Natural killer cell (primary cell): ENCODE results near the gene PEAK3. TPM values are rescaled to one million over a fixed set of nuclear protein-coding genes. Genes with fewer than 3 reads are reported as not detected.

Source experiments
- ATAC-seq, 3 donors: fragments of 150-1000 bp in 2 of 3; fragments of 200-7000 bp in 1 of 3; cut with Tn5 transposase; 1 replicate in 1 of 3; 2 replicates in 2 of 3; pipeline ENCODE4 v1.10.0; 2021; ENCODE audit warnings: mild to moderate bottlenecking in 2 of 3, moderate library complexity in 2 of 3
- DNase-seq, 2 donors: peaks; one replicate each; pipeline versions ENCODE4 v3.0.0 to v3.0.0-alpha.2; 2013 to 2021; ENCODE audit warnings: mixed read lengths in 1 of 2
- H3K27ac ChIP-seq: one replicate; pipeline ENCODE4 v1.5.1; 2013; ENCODE audit warnings: mild to moderate bottlenecking, low read length
- H3K27me3 ChIP-seq: one replicate; pipeline ENCODE4 v1.6.1; 2013; ENCODE audit warnings: low read length; ENCODE audit not compliant: control insufficient read depth, insufficient read depth
- H3K36me3 ChIP-seq: one replicate; pipeline ENCODE4 v1.6.1; 2013; ENCODE audit warnings: low read length; ENCODE audit not compliant: control insufficient read depth, insufficient read depth
- H3K4me1 ChIP-seq: one replicate; pipeline ENCODE4 v1.6.1; 2013; ENCODE audit warnings: low read length; ENCODE audit not compliant: control insufficient read depth, insufficient read depth
- H3K4me3 ChIP-seq: one replicate; pipeline ENCODE4 v1.5.1; 2013; ENCODE audit warnings: low read length
- H3K9me3 ChIP-seq: one replicate; pipeline ENCODE4 v1.6.1; 2013; ENCODE audit warnings: low read length; ENCODE audit not compliant: control insufficient read depth, insufficient read depth
- H3K27ac Mint-ChIP-seq, 2 donors: one replicate each; pipeline ENCODE4 v1.8.0; 2022; ENCODE audit warnings: mild to moderate bottlenecking in 2 of 2, mixed read lengths in 2 of 2, moderate library complexity in 1 of 2
- H3K27me3 Mint-ChIP-seq, 2 donors: one replicate each; pipeline ENCODE4 v1.8.0; 2022; ENCODE audit warnings: low read depth in 2 of 2, mixed read lengths in 2 of 2
- H3K36me3 Mint-ChIP-seq: one replicate; pipeline ENCODE4 v1.8.0; 2022; ENCODE audit warnings: mixed read lengths
- H3K4me1 Mint-ChIP-seq, 2 donors: one replicate each; pipeline ENCODE4 v1.8.0; 2022; ENCODE audit warnings: mixed read lengths in 2 of 2
- H3K4me3 Mint-ChIP-seq: one replicate; pipeline ENCODE4 v1.8.0; 2022; ENCODE audit warnings: mild to moderate bottlenecking, moderate library complexity, mixed read lengths
- H3K9me3 Mint-ChIP-seq, 2 donors: one replicate each; pipeline ENCODE4 v1.8.0; 2022; ENCODE audit warnings: mixed read lengths in 2 of 2
- CTCF ChIP-seq: fragments of 200-600 bp; IDR thresholded peaks from one replicate; pipeline ENCODE4 v1.8.0; 2022; ENCODE audit warnings: antibody characterized with exemption
- WGBS: methylation state at CpG from one replicate; pipeline ENCODE4 v1.1.7; 2013; ENCODE audit warnings: missing lambda C conversion rate; ENCODE audit not compliant: insufficient coverage; 5-methylcytosine and 5-hydroxymethylcytosine counted together
- intact Hi-C: fragments of 100-400 bp; cut with micrococcal nuclease; formaldehyde crosslinking; loops from one replicate; pipeline ENCODE4 v1.14.2; 2022
- total RNA-seq, 4 donors: library from RNA; stranded (reverse); fragments of 120-200 nt in 1 of 4; gene quantifications; one replicate each; pipeline versions ENCODE4 v1.2.3 to v1.2.4, GENCODE V29; 2013 to 2022

Gene PEAK3
- total RNA-seq, 3 donors from 2014 or later (not counting 1 experiment from before 2014, with no cell fraction given): 5.7 to 9.5 (median 8.4) TPM

- H3K9me3 Mint-ChIP-seq: no peaks in the 10 kb centered on the region
- H3K27me3 Mint-ChIP-seq: no peaks in the 10 kb centered on the region
- no peak for DNase-seq
- peaks cover 6 to 11% of the 10 kb centered on the region in 2 donors for H3K4me1 Mint-ChIP-seq
- no peak overlapping the region for H3K27ac ChIP-seq
- H3K27ac Mint-ChIP-seq: no peak overlapping the region
- 98% methylated on average over 59 of the region's 59 CpGs for WGBS
- H3K4me3 Mint-ChIP-seq: no peak overlapping the region
- peaks cover 51% of the 10 kb centered on the region for H3K36me3 ChIP-seq
- intact Hi-C loops: no loop called here
- H3K36me3 Mint-ChIP-seq: no peaks in the 10 kb centered on the region
- H3K9me3 ChIP-seq: no peaks in the 10 kb centered on the region
- no peaks in the 10 kb centered on the region for H3K27me3 ChIP-seq
- ATAC-seq: no peak
- no peak for TF ChIP-seq CTCF
- no peak overlapping the region for H3K4me3 ChIP-seq
- H3K4me1 ChIP-seq: peaks cover 7% of the 10 kb centered on the region
Measured at GRCh38 chr19:2226051-2226839, 55.7 kb downstream of the PEAK3 start.

DNA sequence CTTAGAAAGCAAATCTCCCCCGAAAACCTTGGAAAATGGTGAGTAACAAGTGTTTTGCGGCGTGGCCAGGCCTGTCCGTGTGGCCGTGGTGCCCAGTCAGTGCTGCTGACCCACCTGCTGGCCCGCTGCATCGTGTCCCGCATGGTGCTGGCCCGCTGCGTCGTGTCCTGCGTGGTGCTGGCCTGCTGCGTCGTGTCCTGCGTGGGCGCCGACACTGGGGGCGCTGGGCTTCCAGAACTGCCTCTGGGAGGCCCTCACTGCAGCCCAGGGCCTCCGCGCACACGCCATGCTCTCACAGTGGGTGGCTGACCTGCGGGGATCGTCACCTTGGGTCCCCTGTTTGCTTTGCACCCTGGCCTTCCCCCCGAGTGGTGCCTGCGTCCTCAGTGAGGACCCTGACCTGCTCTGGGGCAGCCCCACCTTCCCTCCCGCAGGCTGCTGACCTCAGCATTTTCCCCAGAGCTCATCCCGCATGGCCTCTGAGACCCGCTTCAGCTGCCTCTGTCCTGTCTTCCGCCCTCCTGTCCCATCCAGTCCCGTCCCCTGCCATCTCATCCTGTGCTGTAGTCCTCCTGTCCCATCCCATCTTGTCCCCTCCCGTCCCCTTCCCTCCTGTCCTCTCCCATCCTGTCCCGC lies 56.4 kb downstream of the PEAK3 start:
- intact Hi-C loops: no loop called here
- peaks cover 48% of the 10 kb centered on the region for H3K36me3 ChIP-seq
- DNase-seq: no peak

GRCh38 chr19:2224754-2225349 lies 57.1 kb downstream of the PEAK3 start:
- Histone ChIP-seq H3K27me3 (no peaks in the 10 kb centered on the region), H3K9me3 (no peaks in the 10 kb centered on the region), H3K27ac (no peak overlapping the region), H3K36me3 (peaks cover 48% of the 10 kb centered on the region), H3K4me1 (peaks cover 7% of the 10 kb centered on the region), H3K4me3 (no peak overlapping the region)
- 95% methylated on average over 13 of the region's 13 CpGs for WGBS
- ATAC-seq (no peak), DNase-seq (no peak)
- Mint-ChIP-seq H3K27ac (peak overlapping the region; percentile 11 to 77), H3K4me3 (no peak overlapping the region), H3K9me3 (no peaks in the 10 kb centered on the region), H3K36me3 (no peaks in the 10 kb centered on the region), H3K4me1 (peaks cover 6 to 11% of the 10 kb centered on the region in 2 donors), H3K27me3 (no peaks in the 10 kb centered on the region)
- TF ChIP-seq CTCF: no peak
- intact Hi-C loops: no loop called here

More for the DNA sequence above, 56.4 kb downstream of the PEAK3 start:
- WGBS: 97% methylated on average over 32 of the region's 32 CpGs
- no peak overlapping the region for H3K27ac Mint-ChIP-seq
- H3K27me3 Mint-ChIP-seq: no peaks in the 10 kb centered on the region
- no peaks in the 10 kb centered on the region for H3K9me3 ChIP-seq
- H3K9me3 Mint-ChIP-seq: no peaks in the 10 kb centered on the region
- ATAC-seq: no peak
- H3K4me3 Mint-ChIP-seq: no peak overlapping the region
- H3K4me1 Mint-ChIP-seq: peaks cover 6 to 11% of the 10 kb centered on the region in 2 donors
- H3K36me3 Mint-ChIP-seq: no peaks in the 10 kb centered on the region
- no peaks in the 10 kb centered on the region for H3K27me3 ChIP-seq
- H3K4me1 ChIP-seq: peaks cover 7% of the 10 kb centered on the region
- H3K4me3 ChIP-seq: no peak overlapping the region
- H3K27ac ChIP-seq: no peak overlapping the region
- TF ChIP-seq CTCF: no peak

Other genes starting within 250 kb of the PEAK3 start
- gene MKNK2, start 230.9 kb downstream of the PEAK3 start, total RNA-seq: 100 to 1,000 TPM; 259 to 389 (median 322) TPM
- gene MOB3A, start 185.8 kb downstream of the PEAK3 start, total RNA-seq: 100 to 1,000 TPM; 239 to 314 (median 246) TPM
- gene IZUMO4, start 185.3 kb downstream of the PEAK3 start, total RNA-seq: 1 to 10 TPM; 3.3 to 7.6 (median 7.1) TPM
- gene AP3D1, start 130.6 kb downstream of the PEAK3 start, total RNA-seq: 10 to 100 TPM; 74.6 to 93.1 (median 87.5) TPM
- gene DOT1L, start 118.2 kb downstream of the PEAK3 start, total RNA-seq: 10 to 100 TPM; 42.5 to 62.1 (median 54.3) TPM
- 10 to 100 TPM; 36.7 to 45.8 (median 44.7) TPM for gene PLEKHJ1, start 45.8 kb downstream of the PEAK3 start, total RNA-seq
- 100 to 1,000 TPM; 143 to 165 (median 147) TPM for gene SF3A2, start 45.4 kb downstream of the PEAK3 start, total RNA-seq
- 1 to 10 TPM in 1 of 3 donors, under 1 TPM in 2; 0.55 to 2.1 (median 0.88) TPM for gene AMH, start 32.9 kb downstream of the PEAK3 start, total RNA-seq
- gene JSRP1, start 25.8 kb downstream of the PEAK3 start, total RNA-seq: 1 to 10 TPM in 1 of 3 donors, under 1 TPM in 1, not detected in 1; 0.82 to 2.0 TPM
- 1 to 10 TPM in 1 of 3 donors, under 1 TPM in 2; 0.68 to 1.0 (median 0.84) TPM for gene LINGO3, start 26.0 kb upstream of the PEAK3 start, total RNA-seq
- 10 to 100 TPM; 52.0 to 80.2 (median 77.4) TPM for gene LSM7, start 46.4 kb upstream of the PEAK3 start, total RNA-seq
- 10 to 100 TPM; 63.2 to 83.8 (median 79.7) TPM for gene SPPL2B, start 46.5 kb upstream of the PEAK3 start, total RNA-seq
- gene TMPRSS9, start 78.1 kb upstream of the PEAK3 start, total RNA-seq: not detected
- gene TIMM13, start 145.4 kb upstream of the PEAK3 start, total RNA-seq: 10 to 100 TPM; 24.7 to 30.4 (median 25.1) TPM
- 10 to 100 TPM; 12.0 to 23.7 (median 19.3) TPM for gene LMNB2, start 174.8 kb upstream of the PEAK3 start, total RNA-seq
- 100 to 1,000 TPM; 198 to 247 (median 212) TPM for gene GADD45B, start 194.0 kb upstream of the PEAK3 start, total RNA-seq